GM18520 (cell line): Measurements from ENCODE around the gene KBTBD13.
"Not testable (repeated sequence)": the region's sequence is repeated elsewhere in the genome, so short reads cannot be mapped to it uniquely, and the experiment has no call there.

ENCODE experiments used
- ATAC-seq: cut with Tn5 transposase; IDR thresholded peaks from one replicate; pipeline ENCODE4 v1.9.1; 2021; ENCODE audit not compliant: unreplicated experiment

The KBTBD13 gene

GRCh38 chr15:65087873-65088642 lies 11.5 kb downstream of the KBTBD13 start:
- no peak for ATAC-seq

- ATAC-seq: no peak
Observed at GRCh38 chr15:65088643-65089021, 12.1 kb downstream of the KBTBD13 start.

GRCh38 chr15:65089206-65089824 lies 12.8 kb downstream of the KBTBD13 start:
- no peak for ATAC-seq

GRCh38 chr15:65091946-65092770 lies 15.6 kb downstream of the KBTBD13 start:
- ATAC-seq: no peak

- no peak for ATAC-seq
Observed at GRCh38 chr15:65092911-65093792, 16.6 kb downstream of the KBTBD13 start.

- not testable (repeated sequence) for ATAC-seq
Observed at GRCh38 chr15:65093793-65094170, 17.2 kb downstream of the KBTBD13 start.

GRCh38 chr15:65094294-65094995 lies 17.9 kb downstream of the KBTBD13 start:
- no peak for ATAC-seq

- no peak for ATAC-seq
Observed at GRCh38 chr15:65095011-65095746, 18.6 kb downstream of the KBTBD13 start.

- ATAC-seq: no peak
Observed at GRCh38 chr15:65095747-65096104, 19.2 kb downstream of the KBTBD13 start.

GRCh38 chr15:65096481-65097385 lies 20.2 kb downstream of the KBTBD13 start:
- ATAC-seq: no peak

GRCh38 chr15:65097651-65098263 lies 21.2 kb downstream of the KBTBD13 start:
- no peak for ATAC-seq

GRCh38 chr15:65099336-65099735 lies 22.8 kb downstream of the KBTBD13 start:
- ATAC-seq: no peak

- ATAC-seq: not testable (repeated sequence)
Observed at GRCh38 chr15:65099801-65100200, 23.3 kb downstream of the KBTBD13 start.

GRCh38 chr15:65100442-65100841 lies 23.9 kb downstream of the KBTBD13 start:
- ATAC-seq: no peak

- ATAC-seq: no peak
Observed at GRCh38 chr15:65101411-65101890, 24.9 kb downstream of the KBTBD13 start.

- no peak for ATAC-seq
Observed at GRCh38 chr15:65101891-65102708, 25.6 kb downstream of the KBTBD13 start.

- ATAC-seq: no peak
Observed at GRCh38 chr15:65102912-65103311, 26.4 kb downstream of the KBTBD13 start.
